Retinal pigment epithelial cell (primary cell): Measurements from ENCODE around the gene TRIM10.
"Not testable (repeated sequence)": the region's sequence is repeated elsewhere in the genome, so short reads cannot be mapped to it uniquely, and the experiment has no call there.

Experiments used
- DNase-seq: peaks from one replicate; pipeline ENCODE4 v3.0.0-alpha.2; 2010; ENCODE audit warnings: low read depth
- H3K4me3 ChIP-seq: 2 replicates; pipeline ENCODE4 v1.5.1; 2011; ENCODE audit warnings: mild to moderate bottlenecking, low read length, control low read depth, moderate library complexity
- CTCF ChIP-seq: conservative IDR thresholded peaks from 2 replicates; pipeline ENCODE4 v1.5.1; 2011; ENCODE audit warnings: low read depth, low read length, control low read depth, inconsistent platforms

TRIM10 gene

GRCh38 chr6:30171677-30172471 lies 10.9 kb upstream of the TRIM10 start:
- no peak for DNase-seq
- TF ChIP-seq CTCF = no peak
- peak overlapping the region; percentile 19 for H3K4me3 ChIP-seq

DNA sequence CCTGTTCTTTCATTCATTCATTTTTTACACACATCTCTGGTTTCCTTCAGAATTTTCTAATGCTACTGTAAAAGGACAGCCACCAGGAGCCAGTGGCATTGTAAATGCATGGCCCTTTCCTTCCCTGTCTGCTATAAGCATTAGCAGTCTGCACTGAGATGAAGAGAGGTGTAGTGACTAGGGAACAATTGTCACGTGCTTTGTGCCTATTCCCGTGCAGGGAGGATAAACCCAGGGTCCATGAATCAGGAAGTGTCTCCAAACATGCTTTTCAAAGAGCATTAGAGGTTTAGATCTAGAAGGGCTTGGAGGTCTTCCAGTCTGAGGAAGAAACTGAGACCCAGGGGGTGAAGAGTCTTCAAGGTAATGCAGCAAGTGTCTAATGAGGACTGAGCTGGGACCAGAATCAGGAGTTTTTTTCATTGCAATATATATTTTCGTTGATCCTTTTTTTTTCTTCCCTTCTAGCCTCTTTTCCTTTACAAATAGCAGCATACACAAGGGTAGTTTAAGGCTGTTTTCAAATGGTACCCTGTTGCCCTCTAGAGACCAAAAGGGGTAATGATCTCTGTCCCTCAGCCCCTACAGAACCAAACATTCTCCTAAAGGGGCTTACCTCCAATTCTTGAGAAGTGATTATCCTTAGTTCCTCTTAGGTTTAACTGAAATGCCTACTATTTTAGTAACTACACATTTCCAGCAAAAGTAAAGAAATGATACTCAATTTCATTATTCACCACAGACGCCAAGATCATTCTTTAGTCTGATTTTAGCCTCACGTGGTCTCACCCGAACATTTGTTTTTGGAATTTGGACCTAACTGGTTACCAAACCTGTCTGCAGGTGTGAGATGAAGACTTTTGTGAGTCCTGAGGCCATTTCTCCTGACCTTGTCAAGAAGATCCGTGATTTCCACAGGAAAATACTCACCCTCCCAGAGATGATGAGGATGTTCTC lies 8.9 kb upstream of the TRIM10 start:
- TF ChIP-seq CTCF = peak; percentile 84
- no peak overlapping the region for H3K4me3 ChIP-seq
- no peak for DNase-seq

DNA sequence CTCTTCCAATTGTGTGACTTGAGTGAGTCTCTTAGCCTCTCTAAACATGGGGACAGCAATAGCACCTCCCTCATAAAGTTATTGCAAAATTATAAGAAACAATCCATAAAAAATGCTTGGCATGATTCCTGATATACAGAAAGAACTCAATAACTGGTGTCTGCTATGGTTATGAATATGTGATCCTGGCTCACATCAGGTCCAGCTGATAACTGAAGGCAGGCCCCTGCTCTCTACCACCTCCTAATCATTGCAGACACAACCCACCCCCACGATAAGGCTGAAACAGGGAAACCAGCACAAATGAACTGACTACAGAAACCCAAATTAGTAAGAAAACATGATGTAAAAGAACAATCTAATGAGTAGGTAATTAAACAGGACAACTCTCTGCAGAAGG lies 7.7 kb upstream of the TRIM10 start:
- TF ChIP-seq CTCF = no peak
- no peak overlapping the region for H3K4me3 ChIP-seq
- no peak for DNase-seq

- no peak for TF ChIP-seq CTCF
- no peak for DNase-seq
- H3K4me3 ChIP-seq = no peak overlapping the region
These were observed 6.1 kb upstream of the TRIM10 start for GRCh38 chr6:30167101-30167500.

DNA sequence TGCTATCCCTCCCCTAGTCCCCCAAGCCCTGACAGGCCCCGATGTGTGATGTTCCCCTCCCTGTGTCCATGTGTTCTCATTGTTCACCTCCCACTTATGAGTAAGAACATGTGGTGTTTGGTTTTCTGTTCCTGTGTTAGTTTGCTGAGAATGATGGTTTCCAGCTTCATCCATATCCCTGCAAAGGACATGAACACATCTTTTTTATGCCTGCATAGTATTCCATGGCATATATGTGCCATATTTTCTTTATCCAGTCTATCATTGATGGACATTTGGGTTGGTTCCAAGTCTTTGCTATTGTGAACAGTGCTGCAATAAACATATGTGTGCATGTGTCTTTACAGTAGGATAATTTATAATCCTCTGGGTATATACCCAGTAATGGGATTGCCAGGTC lies 4.2 kb upstream of the TRIM10 start:
- H3K4me3 ChIP-seq, DNase-seq: not testable (repeated sequence)

GRCh38 chr6:30164714-30165113 lies 3.7 kb upstream of the TRIM10 start:
- no peak overlapping the region for H3K4me3 ChIP-seq
- DNase-seq = no peak
- no peak for TF ChIP-seq CTCF

DNA sequence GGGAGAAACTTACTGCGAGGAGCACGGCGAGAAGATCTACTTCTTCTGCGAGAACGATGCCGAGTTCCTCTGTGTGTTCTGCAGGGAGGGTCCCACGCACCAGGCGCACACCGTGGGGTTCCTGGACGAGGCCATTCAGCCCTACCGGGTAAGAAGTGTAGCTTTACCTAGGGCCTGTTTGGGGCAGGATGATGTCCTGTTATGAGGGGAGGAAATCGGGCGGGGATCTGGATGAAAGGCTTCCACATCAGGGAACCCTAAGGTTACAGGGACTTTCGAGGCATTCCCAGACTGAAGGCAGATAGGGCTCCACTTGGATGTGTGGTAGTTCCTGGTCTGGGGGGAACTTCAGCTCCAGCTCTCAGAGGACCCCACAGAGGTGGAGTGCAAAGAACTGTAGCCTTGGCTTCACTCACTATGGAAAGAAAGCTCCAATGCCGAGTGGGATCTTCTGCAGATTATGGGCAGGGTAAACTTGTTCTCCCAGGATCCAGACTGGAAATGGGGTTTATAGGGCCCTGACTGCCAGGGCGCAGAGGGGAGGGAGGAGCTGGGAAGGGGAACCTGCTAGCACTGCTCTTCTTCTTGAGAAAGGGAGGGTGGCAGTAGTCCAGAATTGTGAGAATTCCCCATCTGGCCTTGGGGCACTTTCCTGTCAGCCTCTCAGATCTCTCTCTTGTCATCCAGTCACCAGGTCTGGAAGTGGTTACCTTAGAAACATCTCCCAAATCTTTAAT lies 3.1 kb upstream of the TRIM10 start:
- no peak for DNase-seq
- TF ChIP-seq CTCF = no peak
- no peak overlapping the region for H3K4me3 ChIP-seq
